Measurements from ENCODE around the gene STX1A. TPM values are rescaled to one million over a fixed set of nuclear protein-coding genes. Genes with fewer than 3 reads are reported as not detected.
"Not testable (repeated sequence)": the region's sequence is repeated elsewhere in the genome, so short reads cannot be mapped to it uniquely, and the experiment has no call there.

STX1A gene
- polyA plus RNA-seq, 6 donors from 2014 or later: 0.35 to 2.3 (median 0.84) TPM

- ATAC-seq (ENCODE audit: low read depth in 2 of 2): no peak
- H3K4me1 Mint-ChIP-seq: peaks cover 0 to 5% (median 0%) of the 10 kb centered on the region in 3 donors
- no peaks in the 10 kb centered on the region for H3K9me3 Mint-ChIP-seq
- no peak overlapping the region for H3K4me3 Mint-ChIP-seq
- no peak overlapping the region for H3K27ac Mint-ChIP-seq
- no peak for DNase-seq
- no peaks in the 10 kb centered on the region for H3K36me3 Mint-ChIP-seq
- H3K27me3 Mint-ChIP-seq: peaks cover 13 to 24% (median 19%) of the 10 kb centered on the region in 3 donors
These were observed 9.1 kb upstream of the STX1A start for GRCh38 chr7:73728551-73728950.

- ATAC-seq (ENCODE audit: low read depth in 2 of 2): no peak
- Mint-ChIP-seq H3K9me3 (no peaks in the 10 kb centered on the region), H3K36me3 (no peaks in the 10 kb centered on the region), H3K4me1 (peaks cover 0 to 5% (median 0%) of the 10 kb centered on the region in 3 donors), H3K27ac (no peak overlapping the region), H3K4me3 (no peak overlapping the region), H3K27me3 (peaks cover 13 to 24% (median 19%) of the 10 kb centered on the region in 3 donors)
- no peak for DNase-seq
These were observed 8.5 kb upstream of the STX1A start for GRCh38 chr7:73727952-73728351.

DNA sequence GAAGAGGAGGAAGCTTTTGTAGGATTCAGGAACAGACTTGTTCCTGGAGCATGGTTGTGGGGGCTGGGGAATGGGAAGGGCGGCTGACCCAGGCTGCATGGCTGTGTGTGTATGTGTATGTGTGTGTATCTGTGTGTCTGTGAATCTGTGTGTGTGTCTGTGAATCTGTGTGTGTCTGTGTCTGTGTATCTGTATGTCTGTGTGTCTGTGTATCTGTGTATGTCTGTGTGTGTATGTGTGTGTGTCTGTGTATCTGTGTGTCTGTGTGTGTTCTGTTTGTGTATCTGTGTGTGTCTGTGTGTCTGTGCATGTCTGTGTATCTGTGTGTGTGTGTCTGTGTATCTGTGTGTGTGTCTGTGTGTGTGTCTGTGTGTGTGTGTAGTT, 6.6 kb upstream of the STX1A start:
- DNase-seq (no peak), ATAC-seq (ENCODE audit: low read depth in 2 of 2) (peak; percentile 21 to 22)
- H3K27ac Mint-ChIP-seq: no peak overlapping the region
- H3K9me3 Mint-ChIP-seq: no peaks in the 10 kb centered on the region
- H3K4me1 Mint-ChIP-seq: peaks cover 0 to 5% (median 0%) of the 10 kb centered on the region in 3 donors
- H3K4me3 Mint-ChIP-seq: no peak overlapping the region
- H3K36me3 Mint-ChIP-seq: no peaks in the 10 kb centered on the region
- peaks cover 17 to 24% (median 19%) of the 10 kb centered on the region in 3 donors for H3K27me3 Mint-ChIP-seq

DNA sequence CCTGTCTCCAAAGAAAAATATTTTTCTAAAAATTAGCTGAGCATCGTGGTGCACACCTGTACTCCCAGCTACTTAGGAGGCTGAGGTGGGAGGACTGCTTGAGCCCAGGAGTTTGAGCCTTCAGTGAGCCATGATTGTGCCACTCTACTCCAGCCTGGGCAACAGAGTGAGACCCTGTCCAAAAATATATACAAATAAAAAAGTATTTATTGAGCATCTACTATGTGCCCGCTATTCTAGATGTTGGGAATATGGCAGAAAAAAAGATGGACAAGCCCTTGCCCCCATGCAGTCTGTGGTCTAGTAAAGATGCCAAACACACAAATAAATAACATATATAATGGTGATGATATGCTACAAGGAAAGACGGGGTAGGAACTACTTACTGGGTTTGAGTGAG, 4.3 kb upstream of the STX1A start:
- Mint-ChIP-seq H3K9me3 (no peaks in the 10 kb centered on the region), H3K36me3 (no peaks in the 10 kb centered on the region), H3K4me1 (peaks cover 7 to 11% (median 7%) of the 10 kb centered on the region in 3 donors), H3K27ac (no peak overlapping the region), H3K4me3 (no peak overlapping the region), H3K27me3 (peaks cover 17 to 25% (median 25%) of the 10 kb centered on the region in 3 donors)
- DNase-seq: no peak
- ATAC-seq (ENCODE audit: low read depth in 2 of 2): no peak

DNA sequence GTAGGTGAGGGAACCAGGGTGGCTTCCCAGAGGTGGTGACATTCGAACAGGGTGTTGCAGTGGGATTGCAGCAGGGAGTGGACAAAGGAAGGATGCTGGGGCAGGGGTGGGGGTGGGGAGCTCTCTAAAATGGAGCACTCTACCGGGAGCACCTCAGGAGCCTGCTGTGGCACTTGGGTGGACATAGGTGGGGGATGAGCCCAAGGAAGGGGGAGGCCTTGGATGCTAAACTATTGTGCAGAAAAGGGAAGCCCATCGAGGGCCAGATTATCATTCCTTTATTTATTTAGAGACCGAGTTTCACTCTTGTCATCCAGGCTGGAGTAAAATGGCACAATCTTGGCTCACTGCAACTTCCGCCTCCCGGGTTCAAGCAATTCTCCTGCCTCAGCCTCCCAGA, 3.3 kb upstream of the STX1A start:
- H3K9me3 Mint-ChIP-seq: no peaks in the 10 kb centered on the region
- peaks cover 13 to 24% (median 21%) of the 10 kb centered on the region in 3 donors for H3K27me3 Mint-ChIP-seq
- no peak overlapping the region for H3K27ac Mint-ChIP-seq
- no peak overlapping the region for H3K4me3 Mint-ChIP-seq
- DNase-seq (no peak), ATAC-seq (ENCODE audit: low read depth in 2 of 2) (no peak)
- peaks cover 14 to 17% (median 16%) of the 10 kb centered on the region in 3 donors for H3K4me1 Mint-ChIP-seq
- H3K36me3 Mint-ChIP-seq: no peaks in the 10 kb centered on the region

DNA sequence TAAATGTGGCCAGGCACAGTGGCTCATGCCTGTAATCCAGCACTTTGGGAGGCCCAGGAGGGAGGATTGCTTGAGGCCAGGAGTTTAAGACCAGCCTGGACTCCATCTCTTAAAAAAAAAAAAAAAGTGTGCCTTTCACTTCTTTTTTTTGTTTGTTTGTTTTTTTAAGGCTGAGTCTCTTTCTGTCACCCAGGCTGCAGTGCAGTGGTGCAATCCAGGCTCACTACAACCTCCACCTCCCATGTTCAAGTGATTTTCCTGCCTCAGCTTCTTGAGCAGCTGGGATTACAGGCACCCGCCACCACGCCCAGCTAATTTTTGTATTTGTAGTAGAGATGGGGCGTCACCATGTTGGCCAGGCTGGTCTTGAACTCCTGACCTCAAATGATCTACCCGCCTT, 2.7 kb upstream of the STX1A start:
- peaks cover 17 to 28% (median 24%) of the 10 kb centered on the region in 3 donors for H3K27me3 Mint-ChIP-seq
- ATAC-seq (ENCODE audit: low read depth in 2 of 2); H3K9me3 Mint-ChIP-seq; H3K36me3 Mint-ChIP-seq; DNase-seq; H3K4me3 Mint-ChIP-seq; H3K27ac Mint-ChIP-seq: not testable (repeated sequence)
- peaks cover 17 to 21% (median 18%) of the 10 kb centered on the region in 3 donors for H3K4me1 Mint-ChIP-seq

- no peak for DNase-seq
- H3K36me3 Mint-ChIP-seq: no peaks in the 10 kb centered on the region
- ATAC-seq (ENCODE audit: low read depth in 2 of 2): no peak
- H3K4me3 Mint-ChIP-seq: peak overlapping the region in 7 of 8 donors; percentile 25 to 88 (median 69)
- peaks cover 20 to 35% (median 31%) of the 10 kb centered on the region in 3 donors for H3K27me3 Mint-ChIP-seq
- no peak overlapping the region for H3K27ac Mint-ChIP-seq
- peaks cover 17 to 24% (median 21%) of the 10 kb centered on the region in 3 donors for H3K4me1 Mint-ChIP-seq
- H3K9me3 Mint-ChIP-seq: no peaks in the 10 kb centered on the region
These were observed 1.9 kb upstream of the STX1A start for GRCh38 chr7:73721377-73721817.

- ATAC-seq (ENCODE audit: low read depth in 2 of 2); H3K36me3 Mint-ChIP-seq; H3K9me3 Mint-ChIP-seq; DNase-seq: not testable (repeated sequence)
- peak overlapping the region; percentile 82 to 93 (median 88) for H3K4me3 Mint-ChIP-seq
- peaks cover 17 to 24% (median 21%) of the 10 kb centered on the region in 3 donors for H3K4me1 Mint-ChIP-seq
- H3K27ac Mint-ChIP-seq: peak overlapping the region in 3 of 6 donors; percentile 23 to 89 (median 54)
- peaks cover 22 to 44% (median 35%) of the 10 kb centered on the region in 3 donors for H3K27me3 Mint-ChIP-seq
These were observed 974 bp upstream of the STX1A start for GRCh38 chr7:73720443-73720842.

GRCh38 chr7:73719806-73720169, 319 bp upstream of the STX1A start:
- peak; percentile 21 to 27 for ATAC-seq (ENCODE audit: low read depth in 2 of 2)
- no peaks in the 10 kb centered on the region for H3K9me3 Mint-ChIP-seq
- H3K27me3 Mint-ChIP-seq: peaks cover 20 to 43% (median 31%) of the 10 kb centered on the region in 3 donors
- no peaks in the 10 kb centered on the region for H3K36me3 Mint-ChIP-seq
- no peak for DNase-seq
- peak overlapping the region in 1 of 6 donors; percentile 23 for H3K27ac Mint-ChIP-seq
- peaks cover 15 to 24% (median 21%) of the 10 kb centered on the region in 3 donors for H3K4me1 Mint-ChIP-seq
- peak overlapping the region; percentile 82 to 93 (median 88) for H3K4me3 Mint-ChIP-seq

DNA sequence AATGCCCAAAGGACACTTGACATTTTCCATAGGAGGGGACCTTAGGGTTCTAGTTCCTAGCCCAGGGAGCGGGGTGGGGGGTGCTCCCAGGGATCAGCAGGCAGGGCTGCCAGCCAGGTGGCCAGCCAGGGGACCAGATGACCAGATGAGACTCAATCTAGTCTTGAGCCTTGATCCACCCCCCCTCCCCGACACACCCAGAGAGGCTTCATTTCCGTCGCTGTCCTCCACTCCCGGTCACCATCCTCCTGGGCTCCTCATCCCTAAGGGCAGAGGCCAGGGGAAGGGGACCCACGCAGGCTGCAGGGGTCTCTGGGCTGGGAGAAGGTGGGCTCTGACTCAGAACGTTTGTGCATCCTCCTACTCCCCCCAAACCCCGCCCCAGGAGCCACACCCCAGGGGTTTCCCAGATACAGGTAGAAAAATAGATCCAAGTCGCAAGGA, 1.0 kb downstream of the STX1A start:
- DNase-seq: no peak
- Mint-ChIP-seq H3K36me3 (no peaks in the 10 kb centered on the region), H3K4me1 (peaks cover 12 to 24% (median 21%) of the 10 kb centered on the region in 3 donors)

GRCh38 chr7:73717991-73718405, 1.5 kb downstream of the STX1A start:
- peak; percentile 17 to 21 for ATAC-seq (ENCODE audit: low read depth in 2 of 2)
- no peak for DNase-seq
- peak overlapping the region in 1 of 6 donors; percentile 41 for H3K27ac Mint-ChIP-seq
- peak overlapping the region in 7 of 8 donors; percentile 66 to 91 (median 77) for H3K4me3 Mint-ChIP-seq
- peaks cover 19 to 55% (median 40%) of the 10 kb centered on the region in 3 donors for H3K27me3 Mint-ChIP-seq
- no peaks in the 10 kb centered on the region for H3K9me3 Mint-ChIP-seq
- H3K36me3 Mint-ChIP-seq: no peaks in the 10 kb centered on the region
- peaks cover 12 to 24% (median 21%) of the 10 kb centered on the region in 3 donors for H3K4me1 Mint-ChIP-seq

More for the DNA sequence above, 1.0 kb downstream of the STX1A start:
- no peak for ATAC-seq (ENCODE audit: low read depth in 2 of 2)
- peak overlapping the region in 1 of 6 donors; percentile 41 for H3K27ac Mint-ChIP-seq
- peaks cover 17 to 50% (median 36%) of the 10 kb centered on the region in 3 donors for H3K27me3 Mint-ChIP-seq
- H3K4me3 Mint-ChIP-seq: peak overlapping the region; percentile 37 to 91 (median 73)
- no peaks in the 10 kb centered on the region for H3K9me3 Mint-ChIP-seq

- DNase-seq (no peak), ATAC-seq (ENCODE audit: low read depth in 2 of 2) (no peak)
- Mint-ChIP-seq H3K27me3 (peaks cover 27 to 63% (median 48%) of the 10 kb centered on the region in 3 donors), H3K36me3 (no peaks in the 10 kb centered on the region), H3K27ac (no peak overlapping the region), H3K4me1 (peaks cover 12 to 24% (median 21%) of the 10 kb centered on the region in 3 donors), H3K4me3 (peak overlapping the region in 6 of 8 donors; percentile 60 to 91 (median 74)), H3K9me3 (no peaks in the 10 kb centered on the region)
These were observed 2.3 kb downstream of the STX1A start for GRCh38 chr7:73717025-73717807.

GRCh38 chr7:73716318-73716890, 3.1 kb downstream of the STX1A start:
- H3K4me1 Mint-ChIP-seq: peaks cover 12 to 24% (median 21%) of the 10 kb centered on the region in 3 donors
- no peak for ATAC-seq (ENCODE audit: low read depth in 2 of 2)
- H3K9me3 Mint-ChIP-seq: no peaks in the 10 kb centered on the region
- H3K27me3 Mint-ChIP-seq: peaks cover 23 to 71% (median 56%) of the 10 kb centered on the region in 3 donors
- H3K27ac Mint-ChIP-seq: no peak overlapping the region
- H3K36me3 Mint-ChIP-seq: no peaks in the 10 kb centered on the region
- no peak for DNase-seq
- H3K4me3 Mint-ChIP-seq: no peak overlapping the region

Data from naive B cell (primary cell).